IMR-90 (cell line): ENCODE data around the gene MAGEA9. TPM values are rescaled to one million over a fixed set of nuclear protein-coding genes. Genes with fewer than 3 reads are reported as not detected.

Source experiments
- ATAC-seq: fragments of 200-7000 bp; cut with Tn5 transposase; 2 replicates; pipeline ENCODE4 v1.9.1; 2020; ENCODE audit warnings: low read depth, mild to moderate bottlenecking, moderate library complexity
- BruUV-seq: library from RNA; stranded (reverse); fragments of 400-500 nt; replicated peaks from 2 replicates; lab custom pipeline; 2021; lab: Mats Ljungman, UMichigan
- CTCF ChIA-PET: fragments of 300-600 bp; formaldehyde crosslinking; extraction: SDS; loops from one replicate; lab custom pipeline; 2021; ENCODE audit warnings: antibody characterized with exemption; lab: Yijun Ruan, JAX
- POLR2A ChIA-PET: fragments of 300-600 bp; sonication (Branson Sonifier 250); formaldehyde crosslinking; loops from one replicate; lab custom pipeline; 2022; ENCODE audit warnings: antibody characterized with exemption; ENCODE audit not compliant: unreplicated experiment; lab: Charles Lee
- DNase-seq: peaks from one replicate; pipeline ENCODE4 v3.0.0; 2013
- H2AFZ ChIP-seq: replicated peaks from 2 replicates; pipeline ENCODE3; 2013; ENCODE audit warnings: low read length, mild to moderate bottlenecking; ENCODE audit not compliant: poor library complexity
- H2AK5ac ChIP-seq: 2 replicates; pipeline ENCODE4 v1.6.1; 2013; ENCODE audit warnings: low read depth, low read length, inconsistent platforms
- H2AK9ac ChIP-seq: replicated peaks from 2 replicates; pipeline ENCODE3; 2013; ENCODE audit warnings: mild to moderate bottlenecking, low read depth, low read length, moderate library complexity; ENCODE audit not compliant: poor library complexity
- H2BK120ac ChIP-seq: 2 replicates; pipeline ENCODE4 v1.6.1; 2013; ENCODE audit warnings: low read depth, low read length, inconsistent platforms
- H2BK15ac ChIP-seq: 3 replicates; pipeline ENCODE4 v1.6.1; 2013; ENCODE audit warnings: low read depth, low read length, inconsistent platforms
- H2BK20ac ChIP-seq: 2 replicates; pipeline ENCODE4 v1.6.1; 2013; ENCODE audit warnings: low read depth, mild to moderate bottlenecking, inconsistent platforms, low read length, moderate library complexity
- H2BK5ac ChIP-seq: 2 replicates; pipeline ENCODE4 v1.6.1; 2013; ENCODE audit warnings: mild to moderate bottlenecking, low read depth, low read length, inconsistent platforms; ENCODE audit not compliant: poor library complexity, severe bottlenecking
- H3K14ac ChIP-seq: replicated peaks from 2 replicates; pipeline ENCODE4 v1.6.1; 2013; ENCODE audit warnings: low read depth, low read length, inconsistent platforms
- H3K18ac ChIP-seq: 2 replicates; pipeline ENCODE4 v1.6.1; 2013; ENCODE audit warnings: low read depth, low read length, control low read depth
- H3K23ac ChIP-seq: 2 replicates; pipeline ENCODE4 v1.6.1; 2013; ENCODE audit warnings: low read depth, low read length, inconsistent platforms
- H3K27ac ChIP-seq: 2 replicates; pipeline ENCODE4 v1.5.1; 2013; ENCODE audit warnings: mild to moderate bottlenecking, control low read depth, low read length; ENCODE audit not compliant: insufficient read depth
- H3K27me3 ChIP-seq: 2 replicates; pipeline ENCODE4 v1.6.1; 2013; ENCODE audit warnings: low read length; ENCODE audit not compliant: control insufficient read depth, insufficient read depth
- H3K36me3 ChIP-seq: 2 replicates; pipeline ENCODE4 v1.6.1; 2013; ENCODE audit warnings: low read length, mixed read lengths; ENCODE audit not compliant: control insufficient read depth, insufficient read depth
- H3K4ac ChIP-seq: 2 replicates; pipeline ENCODE4 v1.6.1; 2013; ENCODE audit warnings: low read depth, low read length, inconsistent platforms
- H3K4me1 ChIP-seq: 2 replicates; pipeline ENCODE4 v1.6.1; 2013; ENCODE audit warnings: low read length, mixed read lengths; ENCODE audit not compliant: control insufficient read depth, insufficient read depth
- H3K4me2 ChIP-seq: 2 replicates; pipeline ENCODE4 v1.6.1; 2013; ENCODE audit warnings: low read depth, mild to moderate bottlenecking, control low read depth, low read length, moderate library complexity
- H3K4me3 ChIP-seq: 2 replicates; pipeline ENCODE4 v1.5.1; 2013; ENCODE audit warnings: low read depth, mild to moderate bottlenecking, control low read depth, low read length, moderate library complexity; ENCODE audit not compliant: insufficient read depth
- H3K56ac ChIP-seq: 2 replicates; pipeline ENCODE4 v1.6.1; 2013; ENCODE audit warnings: low read length, inconsistent platforms; ENCODE audit not compliant: insufficient read depth; ENCODE audit errors: extremely low read depth
- H3K79me1 ChIP-seq, 2 experiments: 2 replicates each; pipeline ENCODE4 v1.6.1; 2013; ENCODE audit warnings: low read length in 2 of 2, inconsistent platforms in 1 of 2, low read depth in 1 of 2
- H3K9ac ChIP-seq: 2 replicates; pipeline ENCODE4 v1.6.1; 2013; ENCODE audit warnings: low read depth, low read length, control low read depth
- H3K9me1 ChIP-seq: 2 replicates; pipeline ENCODE4 v1.6.1; 2013; ENCODE audit warnings: low read length, inconsistent platforms; ENCODE audit not compliant: insufficient read depth
- H3K9me3 ChIP-seq: 2 replicates; pipeline ENCODE4 v1.6.1; 2013; ENCODE audit warnings: low read length; ENCODE audit not compliant: control insufficient read depth, insufficient read depth
- H4K20me1 ChIP-seq: 2 replicates; pipeline ENCODE4 v1.6.1; 2013; ENCODE audit warnings: low read length, inconsistent platforms; ENCODE audit not compliant: insufficient read depth
- H4K5ac ChIP-seq: 2 replicates; pipeline ENCODE4 v1.6.1; 2013; ENCODE audit warnings: mild to moderate bottlenecking, low read depth, low read length, control low read depth
- H4K8ac ChIP-seq, 2 experiments: 2 replicates each; pipeline ENCODE4 v1.6.1; 2013; ENCODE audit warnings: low read depth in 2 of 2, low read length in 2 of 2, control low read depth in 1 of 2, inconsistent platforms in 1 of 2
- H4K91ac ChIP-seq: 2 replicates; pipeline ENCODE4 v1.6.1; 2013; ENCODE audit warnings: low read depth, low read length, inconsistent platforms; ENCODE audit not compliant: insufficient read depth
- BHLHE40 ChIP-seq: fragments of 150-350 bp; IDR thresholded peaks from 2 replicates; pipeline ENCODE4 v1.6.1; 2016; ENCODE audit warnings: mild to moderate bottlenecking, low read depth, low read length
- CEBPB ChIP-seq: IDR thresholded peaks from 2 replicates; pipeline ENCODE4 v1.6.1; 2012; ENCODE audit warnings: low read depth, low read length, improper control_type of control experiment
- CHD1 ChIP-seq: IDR thresholded peaks from 2 replicates; pipeline ENCODE4 v1.6.1; 2012; ENCODE audit warnings: low read depth, low read length, improper control_type of control experiment
- CTCF ChIP-seq: conservative IDR thresholded peaks from 2 replicates; pipeline ENCODE4 v1.5.1; 2012; ENCODE audit warnings: mild to moderate bottlenecking, low read depth, low read length, improper control_type of control experiment
- ELK1 ChIP-seq: fragments of 150-350 bp; IDR thresholded peaks from 2 replicates; pipeline ENCODE4 v1.6.1; 2016; ENCODE audit warnings: low read depth, mild to moderate bottlenecking, low read length, moderate library complexity, borderline replicate concordance
- FOS ChIP-seq: fragments of 150-350 bp; IDR thresholded peaks from 2 replicates; pipeline ENCODE4 v1.6.1; 2016; ENCODE audit warnings: low read depth, low read length
- MAFK ChIP-seq: IDR thresholded peaks from 2 replicates; pipeline ENCODE4 v1.6.1; 2012; ENCODE audit warnings: low read depth, low read length, improper control_type of control experiment
- MAZ ChIP-seq: IDR thresholded peaks from 2 replicates; pipeline ENCODE4 v1.6.1; 2012; ENCODE audit warnings: low read depth, mild to moderate bottlenecking, low read length, improper control_type of control experiment, moderate library complexity, borderline replicate concordance
- MXI1 ChIP-seq: IDR thresholded peaks from 2 replicates; pipeline ENCODE4 v1.6.1; 2012; ENCODE audit warnings: low read depth, mild to moderate bottlenecking, low read length, moderate library complexity, borderline replicate concordance
- NFE2L2 ChIP-seq: fragments of 150-350 bp; IDR thresholded peaks from 2 replicates; pipeline ENCODE4 v1.6.1; 2016; ENCODE audit warnings: low read depth, mild to moderate bottlenecking, low read length
- POLR2A ChIP-seq: IDR thresholded peaks from 2 replicates; pipeline ENCODE4 v1.6.1; 2012; ENCODE audit warnings: mild to moderate bottlenecking, low read depth, low read length
- RAD21 ChIP-seq: IDR thresholded peaks from 2 replicates; pipeline ENCODE4 v1.6.1; 2012; ENCODE audit warnings: low read length, improper control_type of control experiment
- RCOR1 ChIP-seq: IDR thresholded peaks from 2 replicates; pipeline ENCODE4 v1.6.1; 2012; ENCODE audit warnings: mild to moderate bottlenecking, low read length, improper control_type of control experiment; ENCODE audit not compliant: insufficient replicate concordance
- RFX5 ChIP-seq: IDR thresholded peaks from 2 replicates; pipeline ENCODE4 v1.8.0; 2012; ENCODE audit warnings: low read depth, mild to moderate bottlenecking, low read length, moderate library complexity
- SMC3 ChIP-seq: fragments of 150-350 bp; IDR thresholded peaks from 2 replicates; pipeline ENCODE4 v1.6.1; 2016; ENCODE audit warnings: low read depth, mild to moderate bottlenecking, antibody characterized with exemption, low read length, moderate library complexity
- USF2 ChIP-seq: fragments of 150-350 bp; IDR thresholded peaks from 2 replicates; pipeline ENCODE4 v1.6.1; 2017; ENCODE audit warnings: mild to moderate bottlenecking, antibody characterized with exemption, low read length, low read depth
- dilution Hi-C: fragments of 300-500 bp; cut with HindIII; formaldehyde crosslinking; loops from one replicate; pipeline ENCODE4 v1.14.3; 2018; ENCODE audit warnings: low sequenced_read_pairs; ENCODE audit not compliant: unreplicated experiment
- in situ Hi-C: fragments of 300-500 bp; cut with MboI; formaldehyde crosslinking; loops from 3 replicates; pipeline ENCODE4 v1.14.3; 2019; ENCODE audit warnings: low sequenced_read_pairs, inconsistent platforms, mixed read lengths
- intact Hi-C: fragments of 100-400 bp; cut with micrococcal nuclease; formaldehyde crosslinking; loops from 2 replicates; pipeline ENCODE4 v1.10.0; 2022
- polyA plus RNA-seq, 3 experiments: library from polyadenylated mRNA; depleted of rRNA; stranded (reverse); fragments of >200 nt; gene quantifications; 2 replicates each; pipeline ENCODE4 v1.2.3, GENCODE V29; 2012; ENCODE audit warnings: low replicate concordance in 1 of 3
- total RNA-seq: library from RNA; depleted of rRNA; stranded (reverse); fragments of >200 nt; gene quantifications from 2 replicates; pipeline ENCODE4 v1.2.3, GENCODE V29; 2012

The MAGEA9 gene
- total and polyA plus RNA-seq, 2 of the 4 experiments (the other 2 are of a cell fraction), result not detected

GRCh38 chrX:149837167-149837566, 55.4 kb downstream of the MAGEA9 start:
- no peaks in the 10 kb centered on the region for H4K20me1 ChIP-seq
- no peak overlapping the region for H3K4me2 ChIP-seq
- ATAC-seq (no peak), DNase-seq (no peak)
- no peak overlapping the region for H2BK20ac ChIP-seq
- no peak overlapping the region for H2AK9ac ChIP-seq
- no peak overlapping the region for H3K56ac ChIP-seq
- no peaks in the 10 kb centered on the region for H3K36me3 ChIP-seq
- intact Hi-C loops, result no loop called here
- POLR2A ChIA-PET, result no interaction called here
- TF ChIP-seq CEBPB (no peak), MAFK (no peak), RAD21 (no peak), CTCF (no peak), ELK1 (no peak), RFX5 (no peak), BHLHE40 (no peak), MXI1 (no peak), USF2 (no peak), CHD1 (no peak), NFE2L2 (no peak), RCOR1 (no peak), FOS (no peak), SMC3 (no peak), MAZ (no peak), POLR2A (no peak)
- no peak overlapping the region for H4K91ac ChIP-seq
- H3K9ac ChIP-seq, result no peak overlapping the region
- BruUV-seq, result no TSS peak
- H3K23ac ChIP-seq, result no peak overlapping the region
- H2BK5ac ChIP-seq, result no peak overlapping the region
- H4K8ac ChIP-seq, result no peak overlapping the region
- no peak overlapping the region for H3K27ac ChIP-seq
- no peak overlapping the region for H2BK120ac ChIP-seq
- no peaks in the 10 kb centered on the region for H3K9me1 ChIP-seq
- no peak overlapping the region for H3K14ac ChIP-seq
- in situ Hi-C loops, result loop anchor here (25.0 kb wide), 1 partner anchor 125 kb away; the partner anchor contains the start of gene MAGEA11
- dilution Hi-C loops, result no loop called here
- H3K4me3 ChIP-seq, result no peak overlapping the region
- H3K4ac ChIP-seq, result no peak overlapping the region
- no peaks in the 10 kb centered on the region for H3K9me3 ChIP-seq
- CTCF ChIA-PET, result no interaction called here
- no peak overlapping the region for H2BK15ac ChIP-seq
- no peak overlapping the region for H3K18ac ChIP-seq
- no peak overlapping the region for H2AFZ ChIP-seq
- H4K5ac ChIP-seq, result no peak overlapping the region
- H3K27me3 ChIP-seq, result no peaks in the 10 kb centered on the region
- no peak overlapping the region for H2AK5ac ChIP-seq
- no peaks in the 10 kb centered on the region for H3K79me1 ChIP-seq
- H3K4me1 ChIP-seq, result no peaks in the 10 kb centered on the region
